MM.1S (cell line): ENCODE data around the gene LPIN1.

Experiments
- EZH2 ChIP-seq: fragments of 300-600 bp; sonication (generic); optimal IDR thresholded peaks from 2 replicates; pipeline ENCODE3; 2017; ENCODE audit warnings: low read depth, mild to moderate bottlenecking, antibody characterized with exemption, low read length, mixed read lengths
- EZH2phosphoT487 ChIP-seq: fragments of 300-600 bp; sonication (generic); IDR thresholded peaks from 2 replicates; pipeline ENCODE4 v1.6.1; 2018; ENCODE audit warnings: antibody characterized with exemption, low read length
- TF ChIP-seq, protein P1 (sequence below): fragments of 300-600 bp; sonication (generic); IDR thresholded peaks from 2 replicates; pipeline ENCODE4 v1.5.1; 2016; ENCODE audit warnings: antibody characterized with exemption, low read length, mixed read lengths

DNA sequence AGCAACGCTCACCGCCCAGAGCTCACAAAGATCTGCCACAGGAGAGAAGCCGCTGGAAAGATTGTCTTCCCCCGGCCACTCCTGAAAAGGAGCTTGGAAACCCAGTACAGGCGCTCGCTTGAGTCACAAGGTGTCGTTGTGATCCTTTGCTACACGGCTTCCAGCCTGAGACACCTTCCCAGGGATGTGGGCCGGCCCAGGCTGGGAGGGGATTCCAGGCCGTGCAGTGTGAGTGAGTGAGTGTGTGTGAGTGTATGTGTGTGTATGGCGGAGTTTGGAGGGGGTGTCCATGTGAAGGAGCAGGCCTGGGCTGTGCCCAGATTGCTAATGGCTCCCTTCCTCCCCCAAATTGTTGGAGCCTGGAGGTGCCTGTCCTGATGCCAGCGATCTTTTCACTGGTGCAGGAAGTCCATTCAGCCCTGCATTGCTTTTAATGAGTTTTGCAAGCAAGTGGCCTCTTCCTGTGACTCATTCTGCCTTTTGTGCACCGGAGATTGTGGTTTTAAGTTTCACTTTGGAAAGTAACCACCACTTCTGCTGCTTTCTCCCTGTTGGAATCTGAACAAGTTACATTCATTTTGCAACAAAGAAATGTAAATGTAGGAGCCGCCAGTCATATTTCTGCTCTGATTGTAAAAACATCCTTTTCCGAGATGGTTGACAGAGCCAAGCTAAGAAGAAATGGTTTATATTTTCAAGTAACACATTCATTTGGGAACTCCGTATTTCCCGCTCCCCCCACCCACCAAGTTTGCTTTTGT, 83.7 kb downstream of the LPIN1 start:
- TF ChIP-seq, protein P1, sequence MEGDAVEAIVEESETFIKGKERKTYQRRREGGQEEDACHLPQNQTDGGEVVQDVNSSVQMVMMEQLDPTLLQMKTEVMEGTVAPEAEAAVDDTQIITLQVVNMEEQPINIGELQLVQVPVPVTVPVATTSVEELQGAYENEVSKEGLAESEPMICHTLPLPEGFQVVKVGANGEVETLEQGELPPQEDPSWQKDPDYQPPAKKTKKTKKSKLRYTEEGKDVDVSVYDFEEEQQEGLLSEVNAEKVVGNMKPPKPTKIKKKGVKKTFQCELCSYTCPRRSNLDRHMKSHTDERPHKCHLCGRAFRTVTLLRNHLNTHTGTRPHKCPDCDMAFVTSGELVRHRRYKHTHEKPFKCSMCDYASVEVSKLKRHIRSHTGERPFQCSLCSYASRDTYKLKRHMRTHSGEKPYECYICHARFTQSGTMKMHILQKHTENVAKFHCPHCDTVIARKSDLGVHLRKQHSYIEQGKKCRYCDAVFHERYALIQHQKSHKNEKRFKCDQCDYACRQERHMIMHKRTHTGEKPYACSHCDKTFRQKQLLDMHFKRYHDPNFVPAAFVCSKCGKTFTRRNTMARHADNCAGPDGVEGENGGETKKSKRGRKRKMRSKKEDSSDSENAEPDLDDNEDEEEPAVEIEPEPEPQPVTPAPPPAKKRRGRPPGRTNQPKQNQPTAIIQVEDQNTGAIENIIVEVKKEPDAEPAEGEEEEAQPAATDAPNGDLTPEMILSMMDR = no peak
- TF ChIP-seq EZH2 (no peak), EZH2phosphoT487 (peak; percentile 100)
